NCI-H1436 treated with DMSO at 0.1 percent for 48 hours (cell line): ENCODE data around the gene PPA1.
"Not testable (repeated sequence)": the region's sequence is repeated elsewhere in the genome, so short reads cannot be mapped to it uniquely, and the experiment has no call there.

Experiments used
- DNase-seq: peaks from one replicate; lab custom pipeline; 2025; lab: John Stamatoyannopoulos, UW

The PPA1 gene

DNA sequence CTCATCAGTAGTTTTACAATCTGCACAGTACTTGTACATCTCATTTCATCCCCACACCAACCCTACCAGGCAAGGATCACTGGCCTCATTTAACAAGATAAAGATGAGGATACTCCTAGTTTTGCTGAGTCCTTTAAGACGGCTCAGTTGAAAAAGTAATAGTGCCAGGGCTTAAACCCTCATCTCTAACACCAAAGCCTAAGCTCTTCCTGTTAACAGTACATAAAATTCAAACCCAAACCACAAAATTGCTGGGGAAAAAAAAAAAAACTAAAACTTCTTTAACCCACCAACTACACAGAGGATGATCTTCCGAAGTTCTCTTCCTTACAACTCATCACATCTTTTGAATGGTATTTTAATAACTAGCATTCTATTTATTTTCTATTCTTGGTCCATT lies 64.2 kb downstream of the PPA1 start:
- no peak for DNase-seq

DNA sequence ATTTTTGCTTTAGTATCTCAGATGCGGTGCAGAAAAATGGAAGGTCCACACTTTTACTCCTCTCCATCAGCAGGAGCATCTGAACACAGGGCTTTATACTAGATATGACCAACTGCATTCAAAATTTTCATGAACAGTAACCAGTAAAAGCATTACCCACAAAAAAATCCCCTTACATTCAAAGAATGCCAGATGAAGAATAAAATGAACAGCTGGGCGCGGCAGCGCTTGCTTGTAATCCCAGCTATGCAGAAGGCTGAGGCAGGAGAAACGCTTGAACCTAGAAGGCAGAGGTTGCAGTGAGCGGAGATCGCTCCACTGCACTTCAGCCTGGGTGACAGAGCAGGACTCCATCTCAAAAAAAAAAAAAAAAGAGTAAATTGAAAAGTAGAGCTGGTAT lies 66.0 kb downstream of the PPA1 start:
- DNase-seq, result no peak

DNA sequence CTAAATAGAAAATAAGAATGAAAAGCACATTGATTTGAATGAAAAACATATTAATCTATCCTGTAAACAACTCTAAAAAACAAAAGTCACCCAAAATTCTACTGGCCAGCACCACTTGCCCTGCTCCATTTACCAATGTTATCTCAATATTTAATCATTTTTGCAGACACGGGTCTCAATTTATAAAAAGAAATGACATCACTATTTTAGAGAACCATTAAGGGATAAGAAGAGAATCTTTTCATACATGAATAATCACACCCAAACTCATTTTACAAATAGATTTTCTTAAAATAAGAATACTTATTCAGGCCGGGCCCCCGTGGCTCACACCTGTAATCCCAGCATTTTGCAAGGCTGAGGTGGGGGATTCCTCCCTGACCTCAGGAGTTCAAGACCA lies 66.8 kb downstream of the PPA1 start:
- DNase-seq, result no peak

DNA sequence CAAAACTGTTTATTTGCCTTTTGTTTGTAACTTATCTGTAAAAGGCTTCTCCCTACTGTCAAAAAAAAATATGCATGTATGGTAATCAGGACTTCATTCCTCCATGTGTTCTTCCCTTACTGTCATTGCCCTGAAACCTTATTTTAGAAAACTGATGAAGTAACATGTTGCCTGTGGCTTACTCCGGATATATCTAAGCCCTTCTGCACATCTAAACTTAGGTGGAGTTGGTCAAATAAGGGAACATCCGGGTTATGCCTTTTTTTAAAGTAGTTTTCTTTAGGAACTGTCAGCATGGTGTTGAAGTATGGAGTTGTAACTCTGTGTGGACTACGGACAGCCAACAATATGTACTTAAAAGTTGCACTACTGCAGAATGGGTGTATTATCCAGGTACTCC lies 69.1 kb downstream of the PPA1 start:
- DNase-seq, result no peak

DNA sequence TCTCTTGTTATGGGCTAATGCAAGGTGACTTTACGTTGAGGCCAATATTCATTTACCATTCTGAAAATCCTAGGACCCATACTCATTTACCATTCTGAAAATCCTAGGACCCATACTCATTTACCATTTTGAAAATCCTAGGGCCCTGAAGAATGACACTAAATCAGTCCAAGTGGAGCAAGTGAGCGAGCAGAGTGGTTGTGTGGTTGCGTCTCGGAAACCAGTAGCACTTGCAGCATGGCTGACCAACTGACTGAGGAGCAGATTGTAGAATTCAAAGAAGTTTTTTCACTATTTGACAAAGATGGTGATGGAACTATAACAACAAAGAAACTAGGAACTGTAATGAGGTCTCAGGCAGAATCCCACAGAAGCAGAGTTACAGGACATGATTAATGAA lies 69.8 kb downstream of the PPA1 start:
- DNase-seq, result no peak

DNA sequence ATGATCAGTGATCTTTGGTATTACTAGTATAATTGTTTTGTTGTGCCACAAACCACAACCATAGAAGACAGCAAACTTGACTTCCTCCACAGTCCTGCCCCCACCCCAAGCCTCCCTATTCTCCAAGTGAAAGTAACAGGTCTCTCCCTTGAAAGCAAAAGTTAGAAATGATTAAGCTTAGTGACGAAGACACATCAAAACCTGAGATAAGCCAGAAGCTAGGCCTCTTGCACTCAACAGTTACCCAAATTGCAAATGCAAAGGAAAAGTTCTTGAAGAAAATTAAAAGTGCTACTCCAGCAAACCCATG lies 70.4 kb downstream of the PPA1 start:
- DNase-seq, result no peak

DNA sequence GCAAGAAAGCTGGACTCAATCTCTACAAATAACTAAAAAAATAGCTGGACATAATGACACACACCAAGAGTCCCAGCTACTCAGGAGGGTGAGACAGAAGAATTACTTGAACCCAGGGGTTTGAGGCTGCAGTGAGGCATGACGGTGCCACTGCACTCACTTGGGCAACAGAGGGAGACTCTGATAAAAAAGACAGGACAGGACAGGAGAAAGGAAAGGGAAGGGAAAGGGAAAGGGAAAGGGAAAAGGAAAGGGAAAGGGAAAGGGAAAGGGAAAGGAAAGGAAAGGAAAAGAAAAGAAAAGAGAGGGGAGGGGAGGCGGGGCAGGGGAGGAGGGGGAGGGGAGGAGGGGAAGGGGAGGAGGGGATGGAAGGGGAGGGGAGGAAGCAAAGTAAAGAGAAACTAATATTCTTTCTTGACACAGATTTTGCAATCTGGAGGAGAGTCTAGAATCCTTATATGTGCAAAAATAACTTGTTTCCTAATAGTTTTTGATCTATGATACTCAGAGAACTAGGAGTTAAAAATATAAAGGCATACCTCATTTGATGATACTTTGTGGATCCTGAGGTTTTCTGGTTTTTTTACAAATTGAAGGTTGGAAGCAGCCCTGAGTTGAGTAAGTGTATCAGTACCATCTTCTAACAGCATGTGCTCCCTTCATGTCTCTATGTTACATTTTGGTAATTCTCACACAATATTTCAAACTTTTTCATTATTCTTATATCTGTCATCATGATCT lies 70.9 kb downstream of the PPA1 start:
- no peak for DNase-seq

DNA sequence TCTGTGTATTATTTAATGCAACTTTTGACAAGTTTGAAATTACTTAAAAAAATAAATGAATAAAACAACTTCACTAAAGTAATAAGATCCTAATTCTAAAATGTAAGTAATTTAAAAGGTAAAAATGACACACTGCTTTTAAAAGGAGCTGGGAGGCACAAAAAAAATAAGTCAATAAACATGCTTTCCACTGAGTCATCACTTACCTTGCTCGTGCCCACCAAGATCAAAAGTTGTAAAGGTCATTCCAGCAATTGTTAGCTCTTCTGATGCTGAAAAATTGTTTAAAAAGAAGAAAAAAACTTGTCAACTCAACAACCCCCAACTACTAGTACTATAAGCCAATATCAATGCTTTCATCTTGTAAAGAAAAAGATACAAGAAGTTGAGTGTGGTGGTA lies 72.4 kb downstream of the PPA1 start:
- no peak for DNase-seq

DNA sequence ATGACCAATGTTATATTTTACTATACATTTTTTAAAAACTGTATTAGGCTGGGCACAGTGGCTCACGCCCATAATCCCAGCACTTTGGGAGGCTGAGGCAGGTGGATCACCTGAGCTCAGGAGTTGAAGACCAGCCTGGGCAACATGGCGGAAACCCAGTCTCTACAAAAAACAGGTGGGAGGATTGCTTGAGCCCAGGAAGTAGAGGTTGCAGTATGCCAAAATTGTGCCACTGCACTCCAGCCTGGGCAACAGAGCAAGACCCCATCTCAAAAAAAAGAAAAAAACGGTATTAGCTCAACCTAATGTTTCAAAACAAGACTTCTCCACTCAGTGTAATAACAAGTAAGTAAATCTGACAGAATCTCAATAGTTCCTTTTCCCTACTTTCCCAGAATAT lies 73.9 kb downstream of the PPA1 start:
- DNase-seq, result not testable (repeated sequence)

DNA sequence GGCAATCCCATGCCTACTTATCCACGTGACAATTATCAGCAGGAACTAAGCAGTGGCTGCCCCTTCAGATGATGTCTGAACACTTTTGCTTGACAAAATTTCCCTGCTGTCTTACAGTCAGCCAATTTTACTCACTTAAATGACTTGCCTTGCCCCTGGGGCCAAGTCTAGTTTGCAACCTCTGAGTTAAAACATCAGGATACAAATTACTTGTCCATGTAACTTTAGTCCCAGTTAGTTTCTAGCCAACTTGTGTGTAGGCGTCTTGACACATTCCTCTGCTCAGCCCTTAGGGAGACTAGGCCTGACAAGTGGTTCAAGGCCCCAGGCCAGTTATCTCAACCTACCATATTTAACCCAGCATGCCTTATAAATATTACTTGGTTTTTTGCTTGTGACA lies 75.1 kb downstream of the PPA1 start:
- DNase-seq, result no peak

DNA sequence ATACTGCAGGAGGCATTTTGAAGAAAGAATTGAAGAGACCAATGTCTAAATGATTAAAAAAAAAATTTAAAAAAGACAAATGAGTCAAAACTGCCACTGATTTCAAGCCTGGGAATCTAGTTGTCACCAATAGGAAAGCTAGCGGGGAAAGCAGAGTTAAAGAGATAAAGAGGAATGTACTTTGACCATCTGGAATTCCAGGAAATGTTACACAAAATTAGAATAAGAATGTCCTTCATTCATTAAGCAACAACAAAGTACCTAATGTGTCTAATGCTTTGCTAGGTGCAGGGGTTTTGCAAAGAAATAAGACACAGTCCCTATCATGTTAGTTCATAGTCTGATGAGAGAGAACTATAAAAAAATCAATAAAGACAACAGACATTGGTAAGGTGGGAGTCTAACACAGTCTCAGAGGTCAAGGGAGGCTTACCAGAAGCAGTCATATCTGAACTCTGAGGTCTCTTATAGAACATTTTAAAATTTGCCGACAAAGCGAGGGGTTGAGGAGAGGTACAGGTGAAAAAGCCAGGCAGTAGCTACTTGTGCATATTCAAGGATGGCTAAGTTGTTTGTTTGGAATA lies 77.9 kb downstream of the PPA1 start:
- DNase-seq, result no peak
